Upper lobe of right lung (tissue), 1 donor: ENCODE results near the gene KCNRG. TPM values are rescaled to one million over a fixed set of nuclear protein-coding genes. Genes with fewer than 3 reads are reported as not detected.
A peak's percentile ranks its signal among the peaks of the same experiment; 100 is the strongest.

ENCODE experiments used
- ATAC-seq: fragments of 200-7000 bp; cut with Tn5 transposase; one replicate; pipeline ENCODE4 v1.9.1; 2020; ENCODE audit warnings: mild to moderate bottlenecking, moderate library complexity
- DNase-seq: peaks from one replicate; pipeline ENCODE4 v3.0.0-alpha.2; 2020
- H3K27ac ChIP-seq: fragments of 200-600 bp; one replicate; pipeline ENCODE4 v1.8.0; 2022
- H3K27me3 ChIP-seq: fragments of 200-600 bp; one replicate; pipeline ENCODE4 v1.8.0; 2022; ENCODE audit warnings: mild to moderate bottlenecking
- H3K36me3 ChIP-seq: fragments of 200-600 bp; one replicate; pipeline ENCODE4 v1.8.0; 2022
- H3K4me1 ChIP-seq: fragments of 200-600 bp; one replicate; pipeline ENCODE4 v1.8.0; 2022
- H3K4me3 ChIP-seq: fragments of 200-600 bp; one replicate; pipeline ENCODE4 v1.8.0; 2022; ENCODE audit warnings: mild to moderate bottlenecking
- H3K9me3 ChIP-seq: fragments of 200-600 bp; one replicate; pipeline ENCODE4 v1.8.0; 2022
- CTCF ChIP-seq: fragments of 200-600 bp; IDR thresholded peaks from one replicate; pipeline ENCODE4 v1.8.0; 2022; ENCODE audit warnings: antibody characterized with exemption
- intact Hi-C: fragments of 100-400 bp; cut with DNase I; formaldehyde crosslinking; loops from one replicate; pipeline ENCODE4 v1.11.0; 2022
- total RNA-seq: library from RNA; stranded (reverse); fragmentation: NEBNext Ultra II Directional; extraction: Animal tissue kit (Norgen Biotek cat#: 25700); gene quantifications from one replicate; pipeline ENCODE4 v1.2.1, GENCODE V29; 2021
- donor health status: DM: no; HTN: yes; CAD: no; lungs with severe emphysema.

KCNRG gene
- total RNA-seq, 1 donor from 2014 or later, result 1.5 TPM

- Histone ChIP-seq H3K27me3 (no peaks in the 10 kb centered on the region), H3K4me3 (peak overlapping the region; percentile 71), H3K9me3 (no peaks in the 10 kb centered on the region), H3K4me1 (peaks cover 52% of the 10 kb centered on the region), H3K36me3 (peaks cover 53% of the 10 kb centered on the region), H3K27ac (peak overlapping the region; percentile 100)
- intact Hi-C loops, result no loop called here
- DNase-seq, result no peak
- no peak for TF ChIP-seq CTCF
- ATAC-seq, result no peak
Measured at GRCh38 chr13:49998714-49999624, 16.3 kb upstream of the KCNRG start.

- no peak overlapping the region for H3K27ac ChIP-seq
- TF ChIP-seq CTCF, result no peak
- no peaks in the 10 kb centered on the region for H3K27me3 ChIP-seq
- H3K9me3 ChIP-seq, result no peaks in the 10 kb centered on the region
- H3K4me3 ChIP-seq, result no peak overlapping the region
- no peak for ATAC-seq
- intact Hi-C loops, result no loop called here
- peaks cover 56% of the 10 kb centered on the region for H3K4me1 ChIP-seq
- no peak for DNase-seq
- H3K36me3 ChIP-seq, result peaks cover 55% of the 10 kb centered on the region
Measured at GRCh38 chr13:50001287-50001686, 14.0 kb upstream of the KCNRG start.

DNA sequence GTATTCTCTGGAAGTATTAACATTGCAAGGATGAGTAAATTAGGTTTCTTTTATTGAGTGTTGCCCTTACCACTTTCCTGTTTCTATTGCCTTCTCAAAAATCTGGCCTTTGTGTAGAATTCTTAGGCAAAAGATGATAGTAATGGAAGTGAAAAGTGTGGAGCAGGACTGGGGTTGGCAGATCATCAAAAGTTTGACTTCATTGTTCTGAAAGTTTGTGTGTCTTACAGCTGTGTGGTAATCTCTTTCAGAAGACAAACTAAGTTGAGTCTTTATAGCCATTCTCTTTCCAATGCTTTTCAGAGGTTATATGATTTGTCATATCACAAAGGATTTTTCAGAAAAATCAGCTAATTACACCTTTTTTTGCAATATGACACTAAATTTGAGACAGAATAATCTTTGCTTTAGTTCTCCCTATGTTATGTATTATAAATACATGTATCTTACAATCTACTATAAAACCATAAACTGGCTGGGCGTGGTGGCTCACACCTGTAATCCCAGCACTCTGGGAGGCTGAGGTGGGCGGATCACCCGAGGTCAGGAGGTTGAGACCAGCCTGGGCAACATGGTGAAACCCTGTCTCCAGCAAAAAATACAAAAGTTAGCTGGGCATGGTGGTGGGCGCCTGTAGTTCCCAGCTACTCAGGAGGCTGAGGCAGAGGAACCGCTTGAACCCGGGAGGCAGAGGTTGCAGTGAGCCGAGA, 8.7 kb upstream of the KCNRG start:
- H3K4me1 ChIP-seq, result peaks cover 19% of the 10 kb centered on the region
- no peaks in the 10 kb centered on the region for H3K9me3 ChIP-seq
- no peaks in the 10 kb centered on the region for H3K27me3 ChIP-seq
- ATAC-seq (no peak), DNase-seq (no peak)
- peaks cover 38% of the 10 kb centered on the region for H3K36me3 ChIP-seq
- TF ChIP-seq CTCF, result no peak
- intact Hi-C loops, result no loop called here
- no peak overlapping the region for H3K27ac ChIP-seq
- H3K4me3 ChIP-seq, result no peak overlapping the region

GRCh38 chr13:50011461-50011860, 3.8 kb upstream of the KCNRG start:
- no peak overlapping the region for H3K4me3 ChIP-seq
- peaks cover 38% of the 10 kb centered on the region for H3K36me3 ChIP-seq
- peaks cover 7% of the 10 kb centered on the region for H3K4me1 ChIP-seq
- no peak for TF ChIP-seq CTCF
- ATAC-seq (no peak), DNase-seq (no peak)
- intact Hi-C loops, result loop anchor here (10.0 kb wide), 1 partner anchor 53 kb away; no protein-coding TSS in a partner anchor
- no peak overlapping the region for H3K27ac ChIP-seq
- no peaks in the 10 kb centered on the region for H3K9me3 ChIP-seq
- H3K27me3 ChIP-seq, result no peaks in the 10 kb centered on the region

DNA sequence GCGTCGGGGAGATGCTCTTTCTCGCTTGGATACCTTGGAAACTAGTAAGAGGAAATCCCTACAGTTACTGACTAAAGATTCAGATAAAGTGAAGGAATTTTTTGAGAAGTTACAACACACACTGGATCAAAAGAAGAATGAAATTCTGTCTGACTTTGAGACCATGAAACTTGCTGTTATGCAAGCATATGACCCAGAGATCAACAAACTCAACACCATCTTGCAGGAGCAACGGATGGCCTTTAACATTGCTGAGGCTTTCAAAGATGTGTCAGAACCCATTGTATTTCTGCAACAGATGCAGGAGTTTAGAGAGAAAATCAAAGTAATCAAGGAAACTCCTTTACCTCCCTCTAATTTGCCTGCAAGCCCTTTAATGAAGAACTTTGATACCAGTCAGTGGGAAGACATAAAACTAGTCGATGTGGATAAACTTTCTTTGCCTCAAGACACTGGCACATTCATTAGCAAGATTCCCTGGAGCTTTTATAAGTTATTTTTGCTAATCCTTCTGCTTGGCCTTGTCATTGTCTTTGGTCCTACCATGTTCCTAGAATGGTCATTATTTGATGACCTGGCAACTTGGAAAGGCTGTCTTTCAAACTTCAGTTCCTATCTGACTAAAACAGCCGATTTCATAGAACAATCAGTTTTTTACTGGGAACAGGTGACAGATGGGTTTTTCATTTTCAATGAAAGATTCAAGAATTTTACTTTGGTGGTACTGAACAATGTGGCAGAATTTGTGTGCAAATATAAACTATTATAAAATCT, 2.7 kb upstream of the KCNRG start:
- no peak for ATAC-seq
- Histone ChIP-seq H3K27ac (no peak overlapping the region), H3K9me3 (no peaks in the 10 kb centered on the region), H3K36me3 (peaks cover 34% of the 10 kb centered on the region), H3K27me3 (no peaks in the 10 kb centered on the region), H3K4me1 (peaks cover 8% of the 10 kb centered on the region), H3K4me3 (no peak overlapping the region)
- intact Hi-C loops, result loop anchor here (10.0 kb wide), 1 partner anchor 52 kb away; no protein-coding TSS in a partner anchor
- TF ChIP-seq CTCF, result no peak
- no peak for DNase-seq
